BJ (cell line): ENCODE results near the gene ZNF714. TPM values are rescaled to one million over a fixed set of nuclear protein-coding genes. Genes with fewer than 3 reads are reported as not detected.

ENCODE experiments used
- CTCF ChIA-PET: fragments of 350-600 bp; formaldehyde crosslinking; extraction: SDS; loops from one replicate; lab custom pipeline; 2021; ENCODE audit warnings: antibody characterized with exemption, inconsistent platforms; lab: Yijun Ruan, JAX
- POLR2A ChIA-PET: fragments of 300-600 bp; sonication (Branson Sonifier 250); formaldehyde crosslinking; extraction: SDS; loops from one replicate; lab custom pipeline; 2021; ENCODE audit warnings: antibody characterized with exemption; lab: Charles Lee
- DNase-seq: peaks from one replicate; pipeline ENCODE4 v3.0.0-alpha.2; 2011; ENCODE audit warnings: low read depth
- H3K27me3 ChIP-seq: 2 replicates; pipeline ENCODE4 v1.6.0; 2011; ENCODE audit warnings: low read length; ENCODE audit not compliant: control insufficient read depth, insufficient read depth
- H3K36me3 ChIP-seq: 2 replicates; pipeline ENCODE4 v1.5.1; 2011; ENCODE audit warnings: low read length; ENCODE audit not compliant: control insufficient read depth, insufficient read depth
- H3K4me3 ChIP-seq: 2 replicates; pipeline ENCODE4 v1.5.1; 2011; ENCODE audit warnings: low read depth, mild to moderate bottlenecking, control low read depth, low read length
- CTCF ChIP-seq: IDR thresholded peaks from 2 replicates; pipeline ENCODE4 v1.5.1; 2011; ENCODE audit warnings: low read depth, mild to moderate bottlenecking, control low read depth, inconsistent platforms, low read length, moderate library complexity; ENCODE audit not compliant: insufficient read depth
- polyA plus RNA-seq: library from polyadenylated mRNA; depleted of rRNA; stranded (reverse); fragments of >200 nt; gene quantifications from 2 replicates; pipeline ENCODE4 v1.2.3, GENCODE V29; 2011; rRNA removed
- small RNA-seq: library from RNA; depleted of rRNA; stranded (forward); fragments of <200 nt; gene quantifications from one replicate; pipeline ENCODE3, GENCODE V24; 2012; ENCODE audit warnings: low replicate concordance, low read depth; ENCODE audit not compliant: insufficient read length

ZNF714 gene
- polyA plus RNA-seq, 1 experiment, result 5.6 TPM

- ChIA-PET POLR2A (no interaction called here), CTCF (no interaction called here)
- no peak for DNase-seq
- no peak for TF ChIP-seq CTCF
- H3K4me3 ChIP-seq, result no peak overlapping the region
- peaks cover 6% of the 10 kb centered on the region for H3K36me3 ChIP-seq
- H3K27me3 ChIP-seq, result no peaks in the 10 kb centered on the region
Observed at GRCh38 chr19:21149877-21150276, 67.9 kb downstream of the ZNF714 start.

GRCh38 chr19:21151460-21151859, 69.5 kb downstream of the ZNF714 start:
- Histone ChIP-seq H3K36me3 (peaks cover 6% of the 10 kb centered on the region), H3K27me3 (no peaks in the 10 kb centered on the region), H3K4me3 (no peak overlapping the region)
- CTCF ChIA-PET, result no interaction called here
- DNase-seq, result no peak
- POLR2A ChIA-PET, result no interaction called here
- TF ChIP-seq CTCF, result no peak

- Histone ChIP-seq H3K27me3 (no peaks in the 10 kb centered on the region), H3K4me3 (no peak overlapping the region), H3K36me3 (peaks cover 2% of the 10 kb centered on the region; the same call in 1 of the 2 replicates)
- DNase-seq, result no peak
- TF ChIP-seq CTCF, result no peak
- ChIA-PET POLR2A (no interaction called here), CTCF (no interaction called here)
Observed at GRCh38 chr19:21158523-21159135, 76.6 kb downstream of the ZNF714 start.

- CTCF ChIA-PET, result no interaction called here
- no peak for TF ChIP-seq CTCF
- Histone ChIP-seq H3K4me3 (no peak overlapping the region), H3K27me3 (no peaks in the 10 kb centered on the region), H3K36me3 (peaks cover 2% of the 10 kb centered on the region; the same call in 1 of the 2 replicates)
- no peak for DNase-seq
- POLR2A ChIA-PET, result no interaction called here
Observed at GRCh38 chr19:21164541-21164940, 82.5 kb downstream of the ZNF714 start.

- ChIA-PET POLR2A (no interaction called here), CTCF (no interaction called here)
- Histone ChIP-seq H3K27me3 (no peaks in the 10 kb centered on the region), H3K4me3 (no peak overlapping the region), H3K36me3 (peaks cover 3% of the 10 kb centered on the region)
- no peak for DNase-seq
- TF ChIP-seq CTCF, result no peak
Observed at GRCh38 chr19:21166436-21166835, 84.4 kb downstream of the ZNF714 start.

Small RNA genes within 50 kb of the gene (small RNA-seq; reads per million reads assigned to genes)
- not detected for gene RNA5SP469

Other genes with a start within 250 kb of the ZNF714 start
- 4.6 and 8.7 TPM in 2 replicates for gene ZNF85, start 159.0 kb upstream of the ZNF714 start, polyA plus RNA-seq
- 5.3 and 5.9 TPM in 2 replicates for gene ZNF430, start 61.5 kb upstream of the ZNF714 start, polyA plus RNA-seq
- gene ZNF431, start 59.8 kb downstream of the ZNF714 start, polyA plus RNA-seq, result 4.0 and 4.8 TPM in 2 replicates
- gene ZNF708, start 247.2 kb downstream of the ZNF714 start, polyA plus RNA-seq, result 1.8 and 2.1 TPM in 2 replicates